Gastroesophageal sphincter (tissue), 3 donors: ENCODE data around the gene CMIP.

Experiments used
- EP300 ChIP-seq: sonication (generic); formaldehyde crosslinking; IDR thresholded peaks from one replicate; pipeline ENCODE4 v1.6.1; 2017; ENCODE audit warnings: antibody characterized with exemption, mild to moderate bottlenecking
- POLR2A ChIP-seq, 2 donors: fragments of 450-650 bp; IDR thresholded peaks; one replicate each; pipeline ENCODE4 v1.6.1; 2017; ENCODE audit warnings: antibody characterized with exemption in 2 of 2, mild to moderate bottlenecking in 2 of 2, moderate library complexity in 1 of 2
- POLR2AphosphoS5 ChIP-seq: sonication (generic); formaldehyde crosslinking; IDR thresholded peaks from one replicate; pipeline ENCODE4 v1.6.1; 2017; ENCODE audit warnings: antibody characterized with exemption
- TF ChIP-seq, protein P1 (sequence below), 4 experiments: fragments of 200-600 bp in 2 of 4; fragments of 450-650 bp in 2 of 4; sonication (generic) in 1 of 4; IDR thresholded peaks; one replicate each; pipeline ENCODE4 v1.5.1; 2017 to 2019; ENCODE audit warnings: antibody characterized with exemption in 4 of 4, mild to moderate bottlenecking in 2 of 4, moderate library complexity in 2 of 4

DNA sequence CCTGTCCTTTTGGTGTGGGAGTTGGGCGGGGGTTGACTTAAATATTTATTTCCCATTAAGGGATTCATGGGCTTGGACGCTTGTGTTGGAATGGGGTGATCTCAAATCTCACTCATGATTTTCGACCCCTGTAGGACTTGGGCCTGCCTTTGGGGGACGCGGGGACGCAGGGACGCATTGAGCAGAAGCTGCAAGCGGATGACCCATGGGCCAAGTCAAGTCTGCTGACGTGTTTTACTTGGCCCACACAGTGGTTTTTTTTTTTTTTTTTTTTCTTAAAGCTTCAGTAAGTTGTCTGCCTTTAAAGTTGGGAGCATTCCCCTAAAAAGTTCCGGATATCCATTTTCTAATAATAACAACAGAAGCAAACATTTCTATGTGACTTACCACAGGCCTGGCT lies 28.9 kb downstream of the CMIP start:
- TF ChIP-seq, protein P1, sequence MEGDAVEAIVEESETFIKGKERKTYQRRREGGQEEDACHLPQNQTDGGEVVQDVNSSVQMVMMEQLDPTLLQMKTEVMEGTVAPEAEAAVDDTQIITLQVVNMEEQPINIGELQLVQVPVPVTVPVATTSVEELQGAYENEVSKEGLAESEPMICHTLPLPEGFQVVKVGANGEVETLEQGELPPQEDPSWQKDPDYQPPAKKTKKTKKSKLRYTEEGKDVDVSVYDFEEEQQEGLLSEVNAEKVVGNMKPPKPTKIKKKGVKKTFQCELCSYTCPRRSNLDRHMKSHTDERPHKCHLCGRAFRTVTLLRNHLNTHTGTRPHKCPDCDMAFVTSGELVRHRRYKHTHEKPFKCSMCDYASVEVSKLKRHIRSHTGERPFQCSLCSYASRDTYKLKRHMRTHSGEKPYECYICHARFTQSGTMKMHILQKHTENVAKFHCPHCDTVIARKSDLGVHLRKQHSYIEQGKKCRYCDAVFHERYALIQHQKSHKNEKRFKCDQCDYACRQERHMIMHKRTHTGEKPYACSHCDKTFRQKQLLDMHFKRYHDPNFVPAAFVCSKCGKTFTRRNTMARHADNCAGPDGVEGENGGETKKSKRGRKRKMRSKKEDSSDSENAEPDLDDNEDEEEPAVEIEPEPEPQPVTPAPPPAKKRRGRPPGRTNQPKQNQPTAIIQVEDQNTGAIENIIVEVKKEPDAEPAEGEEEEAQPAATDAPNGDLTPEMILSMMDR (IDR thresholded peaks at IDR 0.05): no peak
- TF ChIP-seq POLR2A (IDR thresholded peaks at IDR 0.05): no peak
- no peak for TF ChIP-seq POLR2AphosphoS5
- TF ChIP-seq EP300: no peak
